HG03457 (cell line): ENCODE results near the gene MAN1A2.
"Not testable (repeated sequence)": the region's sequence is repeated elsewhere in the genome, so short reads cannot be mapped to it uniquely, and the experiment has no call there.

ENCODE experiments used
- ATAC-seq: cut with Tn5 transposase; IDR thresholded peaks from one replicate; pipeline ENCODE4 v1.9.1; 2021; ENCODE audit warnings: moderate number of reproducible peaks; ENCODE audit not compliant: unreplicated experiment

MAN1A2 gene

DNA sequence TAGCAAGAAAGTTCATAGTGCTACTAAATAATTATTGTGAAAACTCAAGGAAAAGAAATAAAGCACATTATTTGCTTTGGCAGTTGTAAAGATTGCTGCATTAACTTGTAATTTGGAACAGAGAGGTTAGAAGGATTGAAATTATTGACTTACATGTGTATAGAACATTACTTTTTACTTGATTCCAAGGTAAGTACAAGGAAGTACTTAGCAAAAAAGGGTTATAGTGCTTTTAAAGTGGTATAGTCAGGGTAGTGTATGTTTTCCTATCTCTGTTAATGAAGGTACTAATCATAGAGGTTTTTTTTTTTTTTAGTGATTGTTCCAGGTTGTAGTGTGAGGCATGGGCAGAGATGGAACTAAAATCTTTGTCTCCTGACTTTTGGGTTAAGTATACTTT is 29.4 kb downstream of the MAN1A2 start:
- no peak for ATAC-seq

DNA sequence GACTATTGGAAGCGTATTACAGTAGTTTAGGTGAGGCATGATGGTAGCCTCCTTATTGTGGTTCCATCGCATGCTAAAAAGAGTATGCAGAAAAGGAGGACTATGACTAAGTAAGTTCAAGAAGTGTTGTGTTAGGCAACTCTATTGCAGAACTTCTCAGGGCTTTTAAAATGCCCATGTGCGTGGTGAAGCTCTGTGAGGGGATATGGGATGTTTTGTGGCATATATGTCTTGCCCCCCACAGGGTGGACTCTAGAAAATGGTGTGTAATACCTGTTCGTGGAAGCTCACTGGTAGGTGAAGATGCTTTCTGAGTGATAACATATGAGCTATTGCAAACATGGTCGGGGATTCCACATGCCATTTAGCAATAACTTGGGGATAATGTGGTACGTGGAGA is 31.7 kb downstream of the MAN1A2 start:
- ATAC-seq: no peak

DNA sequence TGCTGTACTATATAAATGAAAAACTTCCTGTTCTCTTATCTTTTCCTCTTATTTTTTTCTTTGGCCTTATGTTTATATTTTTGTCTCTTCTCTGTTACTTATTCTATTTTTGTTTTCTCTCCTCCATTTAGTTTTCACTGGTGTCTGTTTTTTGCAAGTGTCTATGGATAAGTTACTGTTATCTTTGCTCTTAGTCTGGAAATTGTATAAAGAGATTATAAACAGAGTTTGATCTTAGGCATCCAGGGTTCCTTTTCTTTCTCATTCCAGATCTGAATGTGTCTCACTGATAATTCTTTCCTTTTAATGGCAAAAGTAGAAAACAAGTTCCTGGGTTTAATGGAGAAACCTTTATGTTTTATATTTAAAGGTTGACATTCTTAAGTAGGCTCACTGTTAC is 34.5 kb downstream of the MAN1A2 start:
- no peak for ATAC-seq

GRCh38 chr1:117403597-117403996 is 36.3 kb downstream of the MAN1A2 start:
- no peak for ATAC-seq

DNA sequence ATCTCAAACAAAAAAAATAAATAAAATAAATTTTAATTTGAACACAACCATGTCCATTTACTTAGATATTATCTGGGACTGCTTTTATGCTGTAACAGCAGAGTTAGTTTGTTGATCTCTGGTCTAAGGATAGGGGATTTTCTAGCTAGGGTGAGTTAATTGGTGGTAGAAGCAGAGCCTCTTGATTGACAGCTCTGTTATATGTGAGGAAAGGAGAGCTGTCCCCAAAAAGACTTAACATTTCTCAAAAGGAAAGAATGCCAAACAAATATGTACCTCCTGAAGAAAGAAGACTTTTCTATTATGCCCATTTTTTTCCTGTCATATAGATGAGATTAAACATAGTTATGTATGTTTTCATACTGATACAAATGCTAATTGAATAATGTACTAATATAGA is 37.8 kb downstream of the MAN1A2 start:
- ATAC-seq: no peak

- ATAC-seq: no peak
Measured at GRCh38 chr1:117412472-117412871, 45.2 kb downstream of the MAN1A2 start.

- no peak for ATAC-seq
Measured at GRCh38 chr1:117413412-117413811, 46.2 kb downstream of the MAN1A2 start.

DNA sequence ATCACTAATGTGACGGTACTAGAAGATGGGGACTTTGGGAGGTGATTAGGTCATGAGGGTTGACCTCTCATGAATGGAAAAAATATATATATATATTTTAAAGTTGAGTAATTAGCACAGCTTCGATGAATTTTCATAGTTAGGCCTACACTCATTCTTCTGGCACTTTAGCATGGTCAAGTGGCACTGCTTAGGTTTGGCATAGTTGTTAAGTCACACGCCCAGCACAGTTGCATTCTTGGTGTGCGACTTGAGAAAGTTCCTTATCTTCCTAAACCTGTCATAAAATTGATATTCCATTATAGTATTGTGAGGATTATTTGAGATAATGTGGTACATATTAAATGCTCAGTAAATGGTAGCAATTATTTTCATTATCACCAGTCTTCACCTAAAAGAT is 47.7 kb downstream of the MAN1A2 start:
- no peak for ATAC-seq

DNA sequence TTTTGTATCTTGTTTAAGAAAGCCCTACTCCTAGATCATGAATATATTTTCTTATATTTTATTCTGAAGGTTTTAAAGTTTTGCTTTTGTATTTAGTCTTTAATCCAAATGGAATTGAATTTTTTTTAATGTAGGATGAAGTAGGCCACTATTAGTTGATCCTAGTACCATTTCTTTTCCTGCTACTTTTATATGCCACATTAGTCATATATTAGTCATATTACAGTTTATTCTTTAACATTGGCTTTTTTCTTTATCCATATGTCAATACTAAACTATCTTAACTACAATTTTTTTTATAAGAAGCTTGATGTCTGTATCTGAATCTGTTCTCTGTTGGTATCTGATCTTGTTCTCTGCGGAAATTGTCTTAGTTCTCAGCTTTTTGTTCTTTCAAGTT is 48.8 kb downstream of the MAN1A2 start:
- ATAC-seq: no peak

DNA sequence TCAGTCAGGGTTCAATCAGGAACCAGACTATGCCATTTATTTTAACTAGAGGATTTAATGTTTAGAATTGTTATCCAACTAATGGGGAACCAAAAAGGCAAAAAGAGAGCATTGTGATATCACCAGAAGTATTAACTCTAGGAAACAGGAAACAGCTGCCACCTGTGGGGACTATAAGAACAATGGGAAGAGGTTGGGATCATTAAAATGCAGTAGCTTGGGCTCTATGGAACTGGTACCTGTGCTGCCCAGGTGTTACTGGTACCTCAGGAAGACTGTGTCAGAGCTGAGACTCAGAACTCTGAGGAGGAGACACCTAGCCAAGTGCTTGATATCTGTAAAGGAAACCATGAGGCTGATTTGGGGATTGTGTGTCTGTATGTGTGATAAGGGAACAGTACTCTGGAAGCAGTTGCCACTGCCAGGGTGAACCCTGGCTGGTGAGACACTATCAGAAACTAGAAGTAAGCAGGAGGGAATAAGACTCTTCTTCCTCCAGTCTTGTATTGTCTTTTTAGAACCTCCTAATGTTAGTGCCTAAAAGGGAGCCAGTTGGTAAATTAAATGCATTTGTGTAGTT is 49.4 kb downstream of the MAN1A2 start:
- ATAC-seq: no peak

- no peak for ATAC-seq
Measured at GRCh38 chr1:117425050-117425734, 57.9 kb downstream of the MAN1A2 start.

DNA sequence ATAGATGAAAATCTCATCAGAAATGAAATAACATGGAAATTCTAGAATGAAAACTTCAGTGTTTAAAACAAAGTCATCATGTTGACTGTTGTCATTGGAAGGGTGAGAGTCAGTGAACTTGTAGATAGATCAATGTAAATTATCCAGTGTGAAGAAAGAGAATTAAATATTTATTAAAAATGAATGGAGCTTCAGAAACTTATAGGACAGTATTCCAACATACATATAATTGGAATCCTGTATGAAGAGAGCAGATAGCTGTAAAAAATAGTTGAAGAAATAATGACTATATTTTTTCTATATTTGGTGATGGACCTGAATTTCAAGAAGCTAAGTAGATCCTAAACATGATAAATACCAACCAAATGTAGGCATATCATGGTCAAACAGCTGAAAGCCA is 60.0 kb downstream of the MAN1A2 start:
- ATAC-seq: no peak

DNA sequence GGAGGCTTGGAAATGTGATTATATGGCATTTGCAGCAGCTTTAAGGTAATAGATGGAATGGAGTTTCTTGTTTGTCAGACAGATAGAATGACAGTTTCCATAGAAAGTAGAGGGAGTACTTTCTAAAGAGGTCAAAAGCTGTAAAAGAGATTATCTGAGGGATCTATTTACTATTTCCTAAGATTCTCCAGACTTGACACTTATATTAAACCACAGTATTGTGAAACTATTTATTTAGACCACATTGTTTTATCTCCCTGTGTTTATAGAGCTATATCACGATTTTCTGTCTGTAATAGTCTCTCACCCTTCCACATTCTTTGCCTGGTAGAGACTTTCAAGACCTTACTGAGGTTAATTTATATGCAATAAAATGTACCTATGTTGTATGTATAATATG is 66.7 kb downstream of the MAN1A2 start:
- ATAC-seq: no peak

GRCh38 chr1:117436513-117436912 is 69.3 kb downstream of the MAN1A2 start:
- no peak for ATAC-seq

GRCh38 chr1:117447661-117448060 is 80.4 kb downstream of the MAN1A2 start:
- no peak for ATAC-seq

GRCh38 chr1:117452216-117452615 is 85.0 kb downstream of the MAN1A2 start:
- no peak for ATAC-seq

DNA sequence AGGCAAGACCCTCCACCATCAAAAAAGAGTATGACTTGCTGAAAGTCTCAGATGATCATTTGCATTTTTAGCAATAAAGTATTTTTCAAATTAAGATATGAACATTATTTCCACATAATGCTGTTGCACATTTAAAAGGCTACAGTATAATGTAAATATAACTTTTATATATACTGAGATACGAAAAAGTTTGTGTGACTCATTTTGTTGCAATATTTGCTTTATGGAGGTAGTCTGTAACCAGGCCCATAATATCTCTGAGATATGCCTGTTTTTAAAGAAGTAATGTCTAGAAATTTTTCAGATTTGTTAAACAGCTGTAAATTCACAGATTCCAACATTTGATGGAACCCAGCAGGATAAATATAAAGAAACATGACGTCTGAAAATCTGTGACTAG is 86.7 kb downstream of the MAN1A2 start:
- ATAC-seq: no peak

DNA sequence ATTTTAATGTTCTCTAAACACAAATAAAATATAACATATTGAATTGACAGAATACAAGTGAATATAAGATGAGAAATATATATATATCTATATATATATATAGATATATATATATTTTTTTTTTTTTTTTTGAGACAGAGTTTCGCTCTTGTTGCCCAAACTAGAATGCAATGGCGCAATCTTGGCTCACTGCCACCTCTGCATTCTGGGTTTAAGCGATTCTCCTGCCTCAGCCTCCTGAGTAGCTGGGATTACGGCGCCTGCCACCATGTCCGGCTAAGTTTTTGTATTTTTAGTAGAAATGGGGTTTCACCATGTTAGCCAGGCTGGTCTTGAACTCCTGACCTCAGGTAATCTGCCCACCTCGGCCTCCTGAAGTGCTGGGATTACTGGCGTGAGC is 91.2 kb downstream of the MAN1A2 start:
- not testable (repeated sequence) for ATAC-seq

DNA sequence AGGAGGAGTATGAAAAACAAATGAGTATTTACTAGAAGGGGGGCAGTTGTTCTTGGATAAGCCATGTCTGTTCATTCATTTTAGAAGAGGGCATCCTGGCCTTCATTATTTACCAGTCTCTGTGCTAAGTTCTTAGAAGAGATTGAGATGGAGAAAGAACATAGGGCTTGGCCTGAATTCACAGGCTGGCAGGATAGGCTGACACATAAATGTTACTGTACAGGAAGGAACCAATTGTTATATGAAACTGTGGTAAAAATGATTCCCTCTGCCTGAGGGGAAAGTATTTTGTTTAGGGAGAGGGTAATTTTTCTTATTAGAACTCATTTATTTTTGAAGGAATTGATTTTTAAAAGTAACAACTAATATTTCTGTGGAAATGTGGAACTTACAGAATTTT is 99.5 kb downstream of the MAN1A2 start:
- no peak for ATAC-seq

DNA sequence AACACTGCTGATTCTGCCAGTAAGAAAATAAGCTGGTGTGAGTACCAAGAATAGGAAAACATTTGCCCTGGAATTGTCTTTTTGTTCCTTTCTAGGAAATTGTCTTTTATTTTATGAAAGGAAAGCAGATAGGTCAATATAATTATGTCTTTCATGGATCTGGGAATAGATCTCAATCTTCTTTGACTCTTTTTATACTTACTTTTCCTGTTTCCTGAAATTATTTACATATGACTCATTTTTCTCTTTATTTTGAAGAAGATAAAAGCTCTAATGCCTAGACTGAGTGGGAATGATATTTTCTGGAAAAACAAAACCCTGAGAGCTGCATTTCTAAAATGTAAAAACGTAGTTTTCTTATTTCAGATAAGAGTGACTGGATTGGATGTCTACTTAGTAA is 100.1 kb downstream of the MAN1A2 start:
- no peak for ATAC-seq

GRCh38 chr1:117473063-117473462 is 105.8 kb downstream of the MAN1A2 start:
- ATAC-seq: no peak

DNA sequence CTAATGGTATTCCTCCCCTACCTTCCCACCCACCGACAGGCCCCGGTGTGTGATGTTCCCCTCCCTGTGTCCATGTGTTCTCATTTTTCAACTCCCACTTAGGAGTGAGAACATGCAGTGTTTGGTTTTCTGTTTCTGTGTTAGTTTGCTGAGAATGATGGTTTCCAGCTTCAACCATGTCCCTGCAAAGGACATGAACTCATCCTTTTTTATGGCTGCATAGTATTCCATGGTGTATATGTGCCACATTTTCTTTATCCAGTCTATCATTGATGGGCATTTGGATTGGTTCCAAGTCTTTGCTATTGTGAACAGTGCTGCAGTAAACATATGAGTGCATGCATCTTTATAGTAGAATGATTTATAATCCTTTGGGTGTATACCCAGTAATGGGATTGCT is 108.2 kb downstream of the MAN1A2 start:
- ATAC-seq: not testable (repeated sequence)

GRCh38 chr1:117479086-117479485 is 111.8 kb downstream of the MAN1A2 start:
- ATAC-seq: no peak
